RCC 7860 (cell line): ENCODE results near the gene COL4A3.

Experiments
- DNase-seq: peaks from one replicate; pipeline ENCODE4 v3.0.0-alpha.2; 2015; ENCODE audit warnings: low spot score
- FAIRE-seq: peaks from 2 replicates; lab custom pipeline; 2012; peaks lifted over from hg19 to GRCh38; lab: Jason Lieb, UNC

COL4A3 gene

GRCh38 chr2:227280895-227281294, 116.5 kb downstream of the COL4A3 start:
- DNase-seq (no peak), FAIRE-seq (no peak)

GRCh38 chr2:227285741-227286236, 121.4 kb downstream of the COL4A3 start:
- no peak for DNase-seq
- no peak for FAIRE-seq

- no peak for DNase-seq
- FAIRE-seq = no peak
Measured at GRCh38 chr2:227287771-227288170, 123.3 kb downstream of the COL4A3 start.

- DNase-seq (no peak), FAIRE-seq (no peak)
Measured at GRCh38 chr2:227292314-227292713, 127.9 kb downstream of the COL4A3 start.

- DNase-seq (no peak), FAIRE-seq (no peak)
Measured at GRCh38 chr2:227293531-227293930, 129.1 kb downstream of the COL4A3 start.

GRCh38 chr2:227295806-227296205, 131.4 kb downstream of the COL4A3 start:
- FAIRE-seq = no peak
- no peak for DNase-seq

- DNase-seq = no peak
- no peak for FAIRE-seq
Measured at GRCh38 chr2:227296671-227297405, 132.4 kb downstream of the COL4A3 start.

- FAIRE-seq (no peak), DNase-seq (no peak)
Measured at GRCh38 chr2:227301523-227301922, 137.1 kb downstream of the COL4A3 start.

- no peak for FAIRE-seq
Measured at GRCh38 chr2:227308784-227309183, 144.4 kb downstream of the COL4A3 start.

GRCh38 chr2:227310756-227311110, 146.3 kb downstream of the COL4A3 start:
- peak; percentile 73 for DNase-seq
- FAIRE-seq = peak; percentile 86

More at GRCh38 chr2:227308784-227309183, 144.4 kb downstream of the COL4A3 start:
- DNase-seq = no peak

- DNase-seq (no peak), FAIRE-seq (no peak)
Measured at GRCh38 chr2:227311861-227312506, 147.6 kb downstream of the COL4A3 start.

- DNase-seq (no peak), FAIRE-seq (no peak)
Measured at GRCh38 chr2:227312579-227312978, 148.2 kb downstream of the COL4A3 start.

- FAIRE-seq (no peak), DNase-seq (no peak)
Measured at GRCh38 chr2:227313310-227313709, 148.9 kb downstream of the COL4A3 start.

- FAIRE-seq = no peak
- DNase-seq = no peak
Measured at GRCh38 chr2:227317834-227318233, 153.4 kb downstream of the COL4A3 start.

- no peak for FAIRE-seq
- DNase-seq = no peak
Measured at GRCh38 chr2:227320305-227321094, 156.1 kb downstream of the COL4A3 start.

- FAIRE-seq (no peak), DNase-seq (peak; percentile 29)
Measured at GRCh38 chr2:227322530-227323205, 158.2 kb downstream of the COL4A3 start.

GRCh38 chr2:227323818-227324217, 159.4 kb downstream of the COL4A3 start:
- DNase-seq (no peak), FAIRE-seq (no peak)

GRCh38 chr2:227324642-227324994, 160.2 kb downstream of the COL4A3 start:
- FAIRE-seq (no peak), DNase-seq (peak; percentile 5)

- peak; percentile 84 for DNase-seq
- FAIRE-seq = peak; percentile 79
Measured at GRCh38 chr2:227324995-227325838, 160.8 kb downstream of the COL4A3 start, which contains the start of gene MFF. Gene MFF, plus strand, starts transcription at chr2:227325251. Its CDS starts 5,415 bp downstream, at chr2:227330666.

- DNase-seq = peak; percentile 28
- no peak for FAIRE-seq
Measured at GRCh38 chr2:227325839-227326195, 161.4 kb downstream of the COL4A3 start.
